H1 (cell line): ENCODE measurements around the gene RNF8. TPM values are rescaled to one million over a fixed set of nuclear protein-coding genes. Genes with fewer than 3 reads are reported as not detected.

ENCODE experiments used
- CTCF ChIA-PET: fragments of 300-600 bp; sonication (Branson Sonifier 250); formaldehyde crosslinking; loops from one replicate; lab custom pipeline; 2021; ENCODE audit not compliant: partially characterized antibody; lab: Charles Lee
- POLR2A ChIA-PET: fragments of 300-600 bp; sonication (Branson Sonifier 250); formaldehyde crosslinking; loops from one replicate; lab custom pipeline; 2021; ENCODE audit warnings: inconsistent platforms; ENCODE audit not compliant: partially characterized antibody; lab: Charles Lee
- DNase-seq, 2 experiments: peaks; one replicate each; pipeline versions ENCODE4 v3.0.0 to v3.0.0-alpha.2; 2010 to 2022; ENCODE audit warnings: low spot score in 2 of 2, low read depth in 1 of 2, mixed read lengths in 1 of 2
- FAIRE-seq: peaks from 2 replicates; lab custom pipeline; 2011; peaks lifted over from hg19 to GRCh38; lab: Jason Lieb, UNC
- H2AFZ ChIP-seq: 2 replicates; pipeline ENCODE4 v1.8.1; 2012; ENCODE audit warnings: low read length, inconsistent platforms
- H2AK5ac ChIP-seq: 2 replicates; pipeline ENCODE4 v1.6.1; 2013; ENCODE audit warnings: low read depth, low read length
- H2BK120ac ChIP-seq: replicated peaks from 2 replicates; pipeline ENCODE3; 2013; ENCODE audit warnings: low read depth, low read length, inconsistent platforms
- H2BK12ac ChIP-seq: 2 replicates; pipeline ENCODE4 v1.6.1; 2013; ENCODE audit warnings: low read depth, low read length
- H2BK15ac ChIP-seq: 2 replicates; pipeline ENCODE4 v1.6.1; 2013; ENCODE audit warnings: low read length
- H2BK20ac ChIP-seq: 2 replicates; pipeline ENCODE4 v1.6.1; 2013; ENCODE audit warnings: low read length
- H2BK5ac ChIP-seq: 2 replicates; pipeline ENCODE4 v1.6.1; 2013; ENCODE audit warnings: low read depth, low read length
- H3K14ac ChIP-seq: 2 replicates; pipeline ENCODE4 v1.6.1; 2013; ENCODE audit warnings: inconsistent platforms; ENCODE audit not compliant: insufficient read length
- H3K18ac ChIP-seq: 2 replicates; pipeline ENCODE4 v1.6.1; 2013; ENCODE audit warnings: low read length; ENCODE audit errors: extremely low read depth
- H3K23ac ChIP-seq: 2 replicates; pipeline ENCODE4 v1.6.1; 2013; ENCODE audit warnings: inconsistent platforms; ENCODE audit not compliant: insufficient read length
- H3K23me2 ChIP-seq: 2 replicates; pipeline ENCODE4 v1.6.1; 2013; ENCODE audit warnings: low read depth, low read length
- H3K27ac ChIP-seq: 2 replicates; pipeline ENCODE4 v1.6.1; 2011; ENCODE audit warnings: low read depth, low read length, inconsistent platforms
- H3K27me3 ChIP-seq, 4 experiments: replicated peaks in 1 of 4; 1 replicate in 1 of 4; 2 replicates in 3 of 4; pipeline versions ENCODE4 v1.6.1 to v1.8.1; 2011 to 2013; ENCODE audit warnings: low read length in 3 of 4, mild to moderate bottlenecking in 3 of 4, inconsistent platforms in 2 of 4, mixed read lengths in 2 of 4, moderate library complexity in 1 of 4; ENCODE audit not compliant: control insufficient read depth in 3 of 4, insufficient read depth in 3 of 4; ENCODE audit errors: extremely low read depth in 1 of 4
- H3K36me3 ChIP-seq, 4 experiments: 2 replicates each; pipeline versions ENCODE4 v1.6.1 to v1.8.1; 2011 to 2013; ENCODE audit warnings: mild to moderate bottlenecking in 4 of 4, low read length in 3 of 4, moderate library complexity in 2 of 4, control low read depth in 1 of 4, inconsistent platforms in 1 of 4; ENCODE audit not compliant: insufficient read depth in 4 of 4, control insufficient read depth in 2 of 4
- H3K4ac ChIP-seq: replicated peaks from 2 replicates; pipeline ENCODE3; 2013; ENCODE audit warnings: low read length, low read depth, mixed read lengths, inconsistent platforms; ENCODE audit not compliant: insufficient read length
- H3K4me1 ChIP-seq, 4 experiments: replicated peaks in 1 of 4; 1 replicate in 1 of 4; 2 replicates in 3 of 4; pipeline versions ENCODE4 v1.6.1 to v1.8.1; 2011 to 2013; ENCODE audit warnings: low read length in 3 of 4, inconsistent platforms in 2 of 4, mixed read lengths in 1 of 4; ENCODE audit not compliant: insufficient read depth in 4 of 4, control insufficient read depth in 3 of 4
- H3K4me2 ChIP-seq, 2 experiments: 2 replicates each; pipeline versions ENCODE4 v1.6.1 to v1.8.1; 2011 to 2013; ENCODE audit warnings: low read depth in 2 of 2, low read length in 2 of 2, control low read depth in 1 of 2, inconsistent platforms in 1 of 2, mild to moderate bottlenecking in 1 of 2; ENCODE audit not compliant: insufficient read depth in 1 of 2
- H3K4me3 ChIP-seq, 4 experiments: fragments of 200-600, 300-600 bp in 1 of 4; sonication (generic), shearing (Covaris generic), sonication (Bioruptor Twin) in 1 of 4; 2 replicates each; pipeline versions ENCODE4 v1.5.1 to v1.8.1; 2011 to 2016; ENCODE audit warnings: low read length in 4 of 4, low read depth in 3 of 4, control low read depth in 2 of 4, inconsistent platforms in 2 of 4, mild to moderate bottlenecking in 2 of 4, mixed read lengths in 1 of 4, moderate library complexity in 1 of 4; ENCODE audit not compliant: insufficient read depth in 2 of 4; ENCODE audit errors: extremely low read depth in 1 of 4
- H3K56ac ChIP-seq: replicated peaks from 2 replicates; pipeline ENCODE3; 2013; ENCODE audit warnings: low read depth, mild to moderate bottlenecking, mixed read lengths, low read length, inconsistent platforms; ENCODE audit not compliant: insufficient read length
- H3K79me1 ChIP-seq: 2 replicates; pipeline ENCODE4 v1.6.1; 2013; ENCODE audit warnings: low read depth, low read length, control low read depth
- H3K79me2 ChIP-seq, 2 experiments: 2 replicates each; pipeline versions ENCODE4 v1.6.1 to v1.8.1; 2012 to 2013; ENCODE audit warnings: low read length in 2 of 2, mild to moderate bottlenecking in 2 of 2, inconsistent platforms in 1 of 2; ENCODE audit not compliant: insufficient read depth in 2 of 2, control insufficient read depth in 1 of 2
- H3K9ac ChIP-seq, 4 experiments: replicated peaks in 1 of 4; 1 replicate in 1 of 4; 2 replicates in 3 of 4; pipeline versions ENCODE4 v1.6.1 to v1.8.1; 2011 to 2013; ENCODE audit warnings: low read depth in 3 of 4, low read length in 3 of 4, control low read depth in 2 of 4, mild to moderate bottlenecking in 2 of 4, moderate library complexity in 2 of 4, inconsistent platforms in 1 of 4; ENCODE audit errors: extremely low read depth in 1 of 4
- H3K9me3 ChIP-seq, 2 experiments: 2 replicates each; pipeline versions ENCODE4 v1.6.1 to v1.8.1; 2012 to 2013; ENCODE audit warnings: mild to moderate bottlenecking in 2 of 2, moderate library complexity in 2 of 2, control low read depth in 1 of 2, inconsistent platforms in 1 of 2, low read depth in 1 of 2, low read length in 1 of 2, mixed read lengths in 1 of 2; ENCODE audit not compliant: insufficient read depth in 2 of 2
- H4K20me1 ChIP-seq, 2 experiments: replicated peaks in 1 of 2; 2 replicates each; pipeline versions ENCODE3 to v1.8.1; 2011 to 2013; ENCODE audit warnings: inconsistent platforms in 2 of 2, low read length in 2 of 2, mild to moderate bottlenecking in 1 of 2; ENCODE audit not compliant: insufficient read depth in 2 of 2, control insufficient read depth in 1 of 2
- H4K5ac ChIP-seq: 2 replicates; pipeline ENCODE4 v1.6.1; 2013; ENCODE audit warnings: low read length, low read depth, mixed read lengths, inconsistent platforms; ENCODE audit not compliant: insufficient read length
- H4K8ac ChIP-seq: 2 replicates; pipeline ENCODE4 v1.8.0; 2013; ENCODE audit warnings: mild to moderate bottlenecking, moderate library complexity, low read length, inconsistent platforms; ENCODE audit not compliant: insufficient read depth; ENCODE audit errors: extremely low read depth
- H4K91ac ChIP-seq: replicated peaks from 2 replicates; pipeline ENCODE3; 2013; ENCODE audit warnings: low read length, mixed read lengths, inconsistent platforms; ENCODE audit not compliant: insufficient read length
- HDAC2 ChIP-seq, 2 experiments: fragments of 300-600 bp in 1 of 2; sonication (generic) in 1 of 2; IDR thresholded peaks; 2 replicates each; pipeline ENCODE4 v1.6.1; 2011 to 2012; ENCODE audit warnings: low read depth in 2 of 2, low read length in 2 of 2, mild to moderate bottlenecking in 2 of 2, moderate library complexity in 2 of 2, borderline replicate concordance in 1 of 2, inconsistent platforms in 1 of 2
- HDAC6 ChIP-seq: IDR thresholded peaks from one replicate; pipeline ENCODE4 v1.7.1; 2012; ENCODE audit warnings: low read depth, mild to moderate bottlenecking, inconsistent platforms, low read length, moderate library complexity
- KDM1A ChIP-seq: fragments of 200-600, 300-600 bp; sonication (generic); IDR thresholded peaks from 2 replicates; pipeline ENCODE4 v1.7.1; 2016; ENCODE audit warnings: mild to moderate bottlenecking, low read length, borderline replicate concordance
- TBP ChIP-seq: IDR thresholded peaks from 2 replicates; pipeline ENCODE4 v1.6.1; 2011; ENCODE audit warnings: low read depth, low read length, improper control_type of control experiment
- WGBS, 2 experiments: shearing (Covaris generic) in 1 of 2; methylation state at CpG; one replicate each; pipeline versions ENCODE4 v1.1.6 to v1.1.7; 2013 to 2015; ENCODE audit warnings: low lambda C conversion rate in 2 of 2, mixed read lengths in 2 of 2, inconsistent platforms in 1 of 2, low coverage in 1 of 2, missing lambda C conversion rate in 1 of 2; ENCODE audit not compliant: insufficient replicate concordance in 2 of 2, insufficient coverage in 1 of 2, insufficient read length in 1 of 2; ENCODE audit errors: extremely low coverage in 1 of 2, missing lambda C conversion rate in 1 of 2; 5-methylcytosine and 5-hydroxymethylcytosine counted together
- polyA plus RNA-seq, 7 experiments: library from polyadenylated mRNA; depleted of rRNA in 3 of 7; stranded (reverse) in 5 of 7; unstranded in 2 of 7; fragments of >200 nt in 5 of 7; fragments of 200-250 nt in 2 of 7; gene quantifications; 1 replicate in 5 of 7; 2 replicates in 1 of 7; 4 replicates in 1 of 7; pipeline versions ENCODE4 v1.2.1 to v1.2.3, GENCODE V29; 2011 to 2013; ENCODE audit warnings: missing spikeins in 2 of 7, mixed read lengths in 2 of 7
- total RNA-seq: library from RNA; stranded (reverse); fragmentation: NEBNext Ultra II Directional; extraction: Animal tissue kit (Norgen Biotek cat#: 25700); gene quantifications from 2 replicates; pipeline ENCODE4 v1.2.1, GENCODE V29; 2021

Gene RNF8
- total and polyA plus RNA-seq, 2 of the 8 experiments (the other 6 are each of a cell fraction or from before 2014, with no cell fraction given) = 20.3 to 44.7 TPM

DNA sequence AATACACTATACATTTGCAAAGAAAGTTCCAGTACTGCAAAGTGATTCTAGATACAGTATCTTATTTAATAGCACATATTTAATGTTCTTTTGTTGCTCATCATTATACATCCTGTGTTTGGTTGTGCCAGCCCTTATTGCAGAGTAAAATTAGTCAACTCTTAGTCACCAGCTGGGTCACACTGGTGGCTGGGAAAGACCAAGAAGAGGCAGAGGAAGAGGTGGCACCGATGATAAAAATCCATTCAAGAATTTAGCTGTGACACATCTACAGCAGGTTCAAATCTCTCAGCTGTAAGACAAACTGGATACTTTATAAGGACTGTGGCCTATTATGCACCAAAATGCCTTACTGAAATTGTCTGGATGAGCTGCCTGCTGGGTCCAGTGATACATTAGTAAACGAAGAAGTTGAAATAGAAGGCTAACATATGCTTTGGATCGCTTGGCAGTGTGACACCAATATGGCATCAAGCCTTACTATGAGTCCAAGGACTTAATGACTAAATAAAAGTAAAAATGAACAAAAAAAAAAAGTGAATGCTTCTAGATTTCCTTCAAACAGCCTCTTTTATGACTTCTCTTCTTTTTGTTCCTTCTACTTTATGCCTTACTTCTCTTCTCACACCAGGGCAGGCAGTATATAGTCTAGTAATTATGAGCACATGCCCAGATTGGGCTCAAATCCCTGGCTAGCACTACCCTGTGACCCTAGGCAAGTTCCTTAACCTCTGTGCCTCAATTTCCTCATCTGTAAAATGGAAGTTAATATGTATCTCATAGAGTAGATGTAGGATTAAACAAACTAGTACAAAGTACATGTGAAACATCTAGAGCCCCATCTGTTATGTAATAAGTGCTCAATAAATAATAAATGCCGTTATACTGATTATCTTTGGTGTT is 29.4 kb upstream of the RNF8 start:
- no peaks in the 10 kb centered on the region for H3K79me2 ChIP-seq
- H2BK120ac ChIP-seq = no peak overlapping the region
- H2AFZ ChIP-seq = no peak overlapping the region
- H3K9ac ChIP-seq = no peak overlapping the region
- no peak overlapping the region for H4K5ac ChIP-seq
- 69% methylated on average over 4 of the region's 4 CpGs; no CpG with 5 or more reads in 1 of the 2 experiments for WGBS, 2 experiments
- H3K79me1 ChIP-seq = no peaks in the 10 kb centered on the region; the same call in 1 of the 2 replicates
- no peak overlapping the region for H4K8ac ChIP-seq
- ChIA-PET POLR2A (interaction anchor here (0.7 kb wide), 1 partner anchor 108 kb away, joined by 3 read pairs; the partner anchor contains the start of gene CMTR1), CTCF (interaction anchor here (0.6 to 3.2 kb wide), 8 partner anchors 9 to 304 kb away, joined by 3 to 40 read pairs (median 6); no protein-coding TSS in a partner anchor)
- H2BK12ac ChIP-seq = no peak overlapping the region
- no peak overlapping the region for H3K14ac ChIP-seq
- FAIRE-seq (no peak), DNase-seq (no peak)
- no peak overlapping the region for H2AK5ac ChIP-seq
- no peak overlapping the region for H3K56ac ChIP-seq
- H2BK20ac ChIP-seq = no peak overlapping the region
- no peak overlapping the region for H3K4ac ChIP-seq
- no peak overlapping the region for H3K4me2 ChIP-seq
- no peaks in the 10 kb centered on the region for H3K4me1 ChIP-seq
- no peaks in the 10 kb centered on the region for H3K27me3 ChIP-seq
- H3K23ac ChIP-seq = no peak overlapping the region
- H4K91ac ChIP-seq = no peak overlapping the region
- peaks cover 3 to 11% (median 9%) of the 10 kb centered on the region in 4 experiments; a peak in 5 of 8 replicates for H3K36me3 ChIP-seq
- H4K20me1 ChIP-seq = no peaks in the 10 kb centered on the region
- no peaks in the 10 kb centered on the region for H3K23me2 ChIP-seq
- H2BK15ac ChIP-seq = no peak overlapping the region
- no peak overlapping the region for H3K18ac ChIP-seq
- no peak overlapping the region for H3K4me3 ChIP-seq
- H2BK5ac ChIP-seq = no peak overlapping the region
- no peaks in the 10 kb centered on the region for H3K9me3 ChIP-seq
- no peak overlapping the region for H3K27ac ChIP-seq
- TF ChIP-seq KDM1A (no peak), HDAC2 (IDR thresholded peaks at IDR 0.05; ENCODE audit: borderline replicate concordance in 1 of 2, low read depth in 2 of 2, low read length in 2 of 2) (no peak), HDAC6 (no peak), TBP (no peak)
